A673 (cell line): ENCODE results near the gene SLC22A13. TPM values are rescaled to one million over a fixed set of nuclear protein-coding genes. Genes with fewer than 3 reads are reported as not detected.

Experiments
- BruUV-seq: library from RNA; stranded (reverse); fragments of 400-500 nt; replicated peaks from 2 replicates; lab custom pipeline; 2021; lab: Mats Ljungman, UMichigan
- CTCF ChIA-PET: fragments of 300-600 bp; sonication (Branson Sonifier 250); formaldehyde crosslinking; loops from one replicate; lab custom pipeline; 2022; ENCODE audit warnings: antibody characterized with exemption; lab: Charles Lee
- POLR2A ChIA-PET: fragments of 300-600 bp; sonication (Branson Sonifier 250); formaldehyde crosslinking; loops from one replicate; lab custom pipeline; 2022; ENCODE audit warnings: antibody characterized with exemption; ENCODE audit not compliant: low non-redundant PET; lab: Charles Lee
- DNase-seq: peaks from one replicate; pipeline ENCODE4 v3.0.0-alpha.2; 2015; ENCODE audit warnings: low spot score
- H3K27ac ChIP-seq: fragments of 200-600 bp; sonication (generic); 2 replicates; pipeline ENCODE4 v1.5.1; 2016; ENCODE audit warnings: mixed run types, low read depth, mild to moderate bottlenecking, mixed read lengths, antibody characterized with exemption, low read length; ENCODE audit not compliant: poor library complexity, severe bottlenecking
- H3K27me3 ChIP-seq: fragments of 200-600 bp; sonication (generic); replicated peaks from 2 replicates; pipeline ENCODE4 v1.6.1; 2017; ENCODE audit warnings: mixed run types, low read depth, mild to moderate bottlenecking, mixed read lengths, antibody characterized with exemption, low read length; ENCODE audit not compliant: insufficient read depth, poor library complexity
- H3K36me3 ChIP-seq: fragments of 200-600 bp; sonication (generic); 2 replicates; pipeline ENCODE4 v1.6.1; 2016; ENCODE audit warnings: mixed run types, mild to moderate bottlenecking, mixed read lengths, antibody characterized with exemption, low read length; ENCODE audit not compliant: insufficient read depth, poor library complexity, severe bottlenecking
- H3K4me1 ChIP-seq: fragments of 200-600 bp; sonication (generic); 2 replicates; pipeline ENCODE4 v1.6.1; 2017; ENCODE audit warnings: mixed run types, mild to moderate bottlenecking, mixed read lengths, antibody characterized with exemption, low read length; ENCODE audit not compliant: insufficient read depth, poor library complexity, severe bottlenecking
- H3K4me3 ChIP-seq: fragments of 200-600 bp; sonication (generic); 2 replicates; pipeline ENCODE4 v1.5.1; 2016; ENCODE audit warnings: low read depth, mixed run types, mild to moderate bottlenecking, mixed read lengths, low read length; ENCODE audit not compliant: poor library complexity, severe bottlenecking
- H3K9me3 ChIP-seq: fragments of 200-600 bp; sonication (generic); 2 replicates; pipeline ENCODE4 v1.6.1; 2016; ENCODE audit warnings: mixed run types, low read depth, mild to moderate bottlenecking, mixed read lengths, antibody characterized with exemption, low read length; ENCODE audit not compliant: poor library complexity, severe bottlenecking
- EZH2 ChIP-seq: fragments of 200-600 bp; sonication (generic); IDR thresholded peaks from 2 replicates; pipeline ENCODE4 v1.6.1; 2017; ENCODE audit warnings: borderline replicate concordance, low read depth, mild to moderate bottlenecking, mixed read lengths, antibody characterized with exemption, low read length; ENCODE audit not compliant: poor library complexity, severe bottlenecking
- intact Hi-C: fragments of 100-400 bp; cut with micrococcal nuclease; formaldehyde crosslinking; loops from one replicate; pipeline ENCODE4 v1.10.0; 2022; ENCODE audit not compliant: unreplicated experiment
- total RNA-seq: library from RNA; stranded (reverse); gene quantifications from 2 replicates; pipeline ENCODE4 v1.2.3, GENCODE V29; 2021
- TF ChIP-seq, protein P1 (sequence below): fragments of 300-800, 200-600 bp; sonication (generic); conservative IDR thresholded peaks from 2 replicates; pipeline ENCODE4 v1.5.1; 2017; ENCODE audit warnings: low read depth, mild to moderate bottlenecking, antibody characterized with exemption, low read length, moderate library complexity, mixed read lengths

SLC22A13 gene
- total RNA-seq, 1 experiment from 2014 or later = 1.1 TPM

DNA sequence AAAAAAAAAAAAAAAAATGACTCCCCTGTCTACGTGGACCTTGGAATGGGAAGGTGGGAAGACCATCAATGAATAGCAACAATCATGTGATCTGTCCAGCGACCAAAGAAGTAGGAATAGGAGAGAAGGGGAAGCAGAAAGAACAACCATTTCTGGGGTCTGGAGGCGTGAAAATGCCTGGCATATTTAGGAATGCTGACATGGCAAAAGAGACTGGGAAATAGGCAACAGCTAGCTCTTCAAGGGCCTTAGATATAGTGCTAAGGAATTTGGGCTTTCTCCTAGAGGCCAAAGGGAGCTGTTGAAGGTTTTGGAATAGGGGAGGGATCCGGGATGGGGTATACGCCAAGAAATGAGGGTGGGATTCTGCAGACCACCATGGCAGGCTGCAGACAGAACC is 5.9 kb downstream of the SLC22A13 start:
- Histone ChIP-seq H3K9me3 (no peaks in the 10 kb centered on the region), H3K36me3 (no peaks in the 10 kb centered on the region), H3K4me1 (no peaks in the 10 kb centered on the region), H3K4me3 (no peak overlapping the region), H3K27ac (no peak overlapping the region), H3K27me3 (no peaks in the 10 kb centered on the region)
- intact Hi-C loops = no loop called here
- BruUV-seq = no TSS peak
- TF ChIP-seq, protein P1, sequence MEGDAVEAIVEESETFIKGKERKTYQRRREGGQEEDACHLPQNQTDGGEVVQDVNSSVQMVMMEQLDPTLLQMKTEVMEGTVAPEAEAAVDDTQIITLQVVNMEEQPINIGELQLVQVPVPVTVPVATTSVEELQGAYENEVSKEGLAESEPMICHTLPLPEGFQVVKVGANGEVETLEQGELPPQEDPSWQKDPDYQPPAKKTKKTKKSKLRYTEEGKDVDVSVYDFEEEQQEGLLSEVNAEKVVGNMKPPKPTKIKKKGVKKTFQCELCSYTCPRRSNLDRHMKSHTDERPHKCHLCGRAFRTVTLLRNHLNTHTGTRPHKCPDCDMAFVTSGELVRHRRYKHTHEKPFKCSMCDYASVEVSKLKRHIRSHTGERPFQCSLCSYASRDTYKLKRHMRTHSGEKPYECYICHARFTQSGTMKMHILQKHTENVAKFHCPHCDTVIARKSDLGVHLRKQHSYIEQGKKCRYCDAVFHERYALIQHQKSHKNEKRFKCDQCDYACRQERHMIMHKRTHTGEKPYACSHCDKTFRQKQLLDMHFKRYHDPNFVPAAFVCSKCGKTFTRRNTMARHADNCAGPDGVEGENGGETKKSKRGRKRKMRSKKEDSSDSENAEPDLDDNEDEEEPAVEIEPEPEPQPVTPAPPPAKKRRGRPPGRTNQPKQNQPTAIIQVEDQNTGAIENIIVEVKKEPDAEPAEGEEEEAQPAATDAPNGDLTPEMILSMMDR = no peak
- no peak for TF ChIP-seq EZH2
- DNase-seq = no peak
- ChIA-PET POLR2A (no interaction called here), CTCF (no interaction called here)

DNA sequence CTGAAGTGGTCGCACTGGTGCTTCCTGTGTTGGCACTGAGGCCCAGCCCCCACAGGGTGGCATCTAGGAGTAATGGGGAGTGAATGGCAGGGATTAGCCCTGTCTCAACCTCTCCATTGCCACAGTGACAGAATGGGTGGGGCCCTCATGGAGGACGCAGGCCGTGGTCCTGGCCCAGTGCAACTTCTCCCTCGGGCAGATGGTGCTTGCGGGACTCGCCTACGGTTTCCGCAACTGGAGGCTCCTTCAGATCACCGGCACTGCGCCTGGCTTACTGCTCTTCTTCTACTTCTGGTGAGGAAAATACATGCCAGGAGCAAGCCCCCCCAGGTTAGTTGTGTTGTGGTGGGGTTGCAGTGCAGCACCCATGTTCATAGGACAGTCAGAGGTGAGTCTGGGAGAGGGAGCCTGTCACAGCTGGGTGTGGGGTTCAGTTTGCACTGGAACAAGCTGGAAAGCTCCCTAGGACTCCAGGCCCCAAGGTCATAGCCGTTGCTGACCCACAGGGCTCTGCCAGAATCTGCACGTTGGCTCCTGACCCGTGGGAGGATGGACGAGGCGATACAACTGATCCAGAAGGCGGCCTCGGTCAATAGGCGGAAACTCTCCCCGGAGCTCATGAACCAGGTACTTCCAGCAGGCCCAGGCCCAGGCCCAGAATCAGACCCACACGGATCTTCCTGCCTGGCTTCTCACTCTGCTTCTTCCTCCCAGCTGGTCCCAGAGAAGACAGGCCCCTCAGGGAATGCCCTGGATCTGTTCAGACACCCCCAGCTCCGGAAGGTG is 9.4 kb downstream of the SLC22A13 start:
- intact Hi-C loops = no loop called here
- ChIA-PET CTCF (no interaction called here), POLR2A (no interaction called here)
- no peak for DNase-seq
- Histone ChIP-seq H3K4me3 (no peak overlapping the region), H3K36me3 (no peaks in the 10 kb centered on the region), H3K27ac (no peak overlapping the region), H3K27me3 (no peaks in the 10 kb centered on the region), H3K9me3 (no peaks in the 10 kb centered on the region), H3K4me1 (no peaks in the 10 kb centered on the region)
- BruUV-seq = no TSS peak
- TF ChIP-seq EZH2 = no peak
- TF ChIP-seq, protein P1 = no peak

DNA sequence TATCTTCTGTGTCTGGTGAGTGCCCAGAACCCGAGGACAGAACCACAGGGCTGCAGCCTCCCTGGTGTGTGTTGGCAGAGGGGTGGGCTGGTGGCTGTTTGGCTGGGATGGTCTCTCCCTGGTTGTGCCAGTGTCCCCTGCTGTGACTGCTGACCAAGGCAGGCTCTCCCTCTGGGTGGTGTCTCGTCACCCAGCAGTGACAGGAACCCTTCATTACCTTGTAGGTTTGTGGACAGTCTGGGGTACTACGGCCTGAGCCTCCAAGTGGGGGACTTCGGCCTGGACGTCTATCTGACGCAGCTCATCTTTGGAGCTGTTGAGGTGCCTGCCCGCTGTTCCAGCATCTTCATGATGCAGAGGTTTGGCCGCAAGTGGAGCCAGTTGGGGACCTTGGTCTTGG is 10.0 kb downstream of the SLC22A13 start:
- Histone ChIP-seq H3K27ac (no peak overlapping the region), H3K36me3 (no peaks in the 10 kb centered on the region), H3K4me3 (no peak overlapping the region), H3K27me3 (no peaks in the 10 kb centered on the region), H3K9me3 (no peaks in the 10 kb centered on the region), H3K4me1 (no peaks in the 10 kb centered on the region)
- ChIA-PET CTCF (no interaction called here), POLR2A (no interaction called here)
- no peak for TF ChIP-seq EZH2
- TF ChIP-seq, protein P1 = no peak
- intact Hi-C loops = no loop called here
- DNase-seq = no peak
- no TSS peak for BruUV-seq
